Measurements from ENCODE around the gene GPR84.

GPR84 gene

GRCh38 chr12:54392485-54393206 lies 28.4 kb upstream of the GPR84 start:
- DNase-seq: no peak

GRCh38 chr12:54390668-54391551 lies 26.6 kb upstream of the GPR84 start:
- DNase-seq: no peak

GRCh38 chr12:54390176-54390667 lies 25.9 kb upstream of the GPR84 start:
- no peak for DNase-seq

- no peak for DNase-seq
Observed at GRCh38 chr12:54389607-54390175, 25.4 kb upstream of the GPR84 start.

- DNase-seq: no peak
Observed at GRCh38 chr12:54389134-54389508, 24.8 kb upstream of the GPR84 start.

GRCh38 chr12:54388237-54389133 lies 24.2 kb upstream of the GPR84 start:
- no peak for DNase-seq

GRCh38 chr12:54387114-54387467 lies 22.8 kb upstream of the GPR84 start:
- no peak for DNase-seq

- DNase-seq: no peak
Observed at GRCh38 chr12:54386403-54387113, 22.3 kb upstream of the GPR84 start.

GRCh38 chr12:54385251-54385914 lies 21.1 kb upstream of the GPR84 start:
- DNase-seq: no peak

- no peak for DNase-seq
Observed at GRCh38 chr12:54384591-54385041, 20.3 kb upstream of the GPR84 start, which contains the start of gene ZNF385A. TSS of gene ZNF385A (minus strand) at chr12:54384733. CDS start at chr12:54384514, 219 bp downstream.

- DNase-seq: no peak
Observed at GRCh38 chr12:54383041-54383609, 18.8 kb upstream of the GPR84 start.

GRCh38 chr12:54381136-54381535 lies 16.9 kb upstream of the GPR84 start:
- DNase-seq: no peak

- peak; percentile 84 for DNase-seq
Observed at GRCh38 chr12:54379398-54380201, 15.3 kb upstream of the GPR84 start.

GRCh38 chr12:54378796-54379397 lies 14.6 kb upstream of the GPR84 start:
- DNase-seq: no peak

- no peak for DNase-seq
Observed at GRCh38 chr12:54377797-54378515, 13.7 kb upstream of the GPR84 start.

GRCh38 chr12:54377007-54377406 lies 12.7 kb upstream of the GPR84 start:
- no peak for DNase-seq

GRCh38 chr12:54376596-54376995 lies 12.3 kb upstream of the GPR84 start:
- no peak for DNase-seq

GRCh38 chr12:54375259-54375579 lies 10.9 kb upstream of the GPR84 start:
- DNase-seq: no peak

Data from right kidney (tissue), 1 donor.